Measurements from ENCODE around the gene TRIP12.
"Not testable (repeated sequence)": the region's sequence is repeated elsewhere in the genome, so short reads cannot be mapped to it uniquely, and the experiment has no call there.

TRIP12 gene

GRCh38 chr2:229920011-229920641 lies 1.7 kb downstream of the TRIP12 start:
- DNase-seq: peak in 10 of 51 donors; percentile 1 to 17 (median 4)

- DNase-seq: no peak
Measured at GRCh38 chr2:229917793-229918192, 4.0 kb downstream of the TRIP12 start.

- no peak for DNase-seq
Measured at GRCh38 chr2:229914171-229914570, 7.6 kb downstream of the TRIP12 start.

GRCh38 chr2:229910832-229911412 lies 10.9 kb downstream of the TRIP12 start:
- peak in 4 of 51 donors; percentile 2 to 7 (median 3) for DNase-seq

- DNase-seq: no peak
Measured at GRCh38 chr2:229910147-229910831, 11.5 kb downstream of the TRIP12 start.

GRCh38 chr2:229909090-229909489 lies 12.7 kb downstream of the TRIP12 start:
- DNase-seq: no peak

DNA sequence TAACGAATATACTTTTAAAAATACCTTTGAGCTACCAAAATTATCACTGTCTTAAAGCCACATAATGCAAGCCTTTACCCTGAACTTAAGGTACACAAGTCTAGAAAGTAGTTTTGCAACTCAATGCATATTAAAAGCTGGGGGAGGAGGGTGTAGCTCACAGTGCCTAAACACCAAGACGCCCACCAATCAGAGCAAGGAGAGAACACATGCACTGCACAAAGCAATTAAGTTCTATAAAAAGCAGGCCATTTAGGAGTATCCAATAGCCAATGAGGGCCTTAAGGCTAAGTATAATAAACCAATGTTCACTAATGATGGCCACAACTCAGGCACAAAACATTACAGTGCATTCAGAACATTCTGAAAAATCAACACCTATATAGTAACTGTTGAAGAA lies 16.2 kb downstream of the TRIP12 start:
- DNase-seq: no peak

DNA sequence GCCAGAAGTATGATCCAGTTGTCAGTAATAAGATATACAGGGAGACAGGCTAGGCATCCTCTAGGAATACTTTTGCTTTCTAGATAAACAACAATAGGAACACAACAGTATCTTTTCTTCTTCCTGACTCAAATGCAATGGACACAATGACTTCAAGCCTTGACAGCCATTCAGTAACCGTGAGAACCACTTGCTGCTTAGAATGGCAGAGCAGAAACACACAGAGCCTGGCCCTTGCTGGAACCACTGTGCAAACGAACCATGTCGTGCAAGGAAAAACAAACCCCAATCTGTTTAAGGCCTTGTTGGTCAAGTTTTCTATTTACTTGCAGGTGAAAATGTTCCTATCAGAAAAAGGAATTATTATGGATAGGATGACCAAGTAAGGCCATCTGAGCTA lies 18.8 kb downstream of the TRIP12 start:
- DNase-seq: no peak

DNA sequence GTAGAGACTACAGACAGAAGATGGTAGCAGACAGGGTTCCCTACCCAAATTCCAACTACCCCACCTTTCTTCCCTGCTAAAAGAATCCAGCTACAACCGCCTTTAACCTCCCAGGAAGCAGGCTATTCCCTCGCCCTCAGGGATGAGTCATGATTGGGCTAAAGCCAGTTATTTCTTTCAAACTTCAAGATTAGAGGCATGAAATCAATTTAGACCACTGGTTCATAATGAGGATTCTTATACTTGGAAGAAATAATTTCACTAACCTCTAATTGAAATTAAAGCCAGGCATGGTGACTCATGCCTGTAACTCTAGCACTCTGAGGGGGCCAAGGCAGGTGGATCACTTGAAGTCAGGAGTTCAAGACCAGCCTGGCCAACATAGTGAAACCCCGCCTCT lies 20.0 kb downstream of the TRIP12 start:
- no peak for DNase-seq

DNA sequence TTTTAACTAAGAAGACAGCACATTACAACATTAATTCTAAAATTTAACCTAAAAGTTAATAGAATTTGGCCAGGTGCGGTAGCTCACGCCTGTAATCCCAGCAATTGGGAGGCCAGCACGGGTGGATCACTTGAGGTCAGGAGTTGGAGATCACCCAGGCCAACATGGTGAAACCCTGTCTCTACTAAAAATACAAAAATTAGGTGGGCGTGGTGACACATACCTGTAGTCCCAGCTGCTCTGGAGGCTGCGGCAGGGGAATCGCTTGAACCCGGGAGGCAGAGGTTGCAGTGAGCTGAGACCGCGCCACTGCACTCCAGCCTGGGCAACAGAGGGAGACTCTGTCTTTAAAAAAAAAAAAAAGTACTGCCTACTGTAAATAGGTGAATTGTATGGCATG lies 21.3 kb downstream of the TRIP12 start:
- not testable (repeated sequence) for DNase-seq

- no peak for DNase-seq
Measured at GRCh38 chr2:229900012-229900411, 21.8 kb downstream of the TRIP12 start.

DNA sequence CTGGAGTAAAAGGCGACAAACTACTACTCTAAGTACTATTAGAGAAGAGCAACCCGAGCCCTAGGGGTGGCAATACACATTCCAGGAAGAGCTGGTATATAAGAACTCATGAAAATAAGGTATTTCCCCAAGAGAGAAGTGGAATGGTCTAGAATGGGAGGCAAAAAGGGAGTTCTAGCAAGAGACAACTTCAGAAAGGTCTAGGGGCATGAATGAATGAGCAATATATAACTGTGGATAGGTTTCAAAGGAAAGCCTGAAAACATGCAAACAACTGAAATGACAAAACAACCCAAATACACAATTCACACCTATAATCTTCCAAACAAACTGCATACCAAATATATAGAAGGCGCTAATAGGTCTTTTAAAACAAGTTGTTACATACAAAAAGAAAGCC lies 22.2 kb downstream of the TRIP12 start:
- DNase-seq: no peak

DNA sequence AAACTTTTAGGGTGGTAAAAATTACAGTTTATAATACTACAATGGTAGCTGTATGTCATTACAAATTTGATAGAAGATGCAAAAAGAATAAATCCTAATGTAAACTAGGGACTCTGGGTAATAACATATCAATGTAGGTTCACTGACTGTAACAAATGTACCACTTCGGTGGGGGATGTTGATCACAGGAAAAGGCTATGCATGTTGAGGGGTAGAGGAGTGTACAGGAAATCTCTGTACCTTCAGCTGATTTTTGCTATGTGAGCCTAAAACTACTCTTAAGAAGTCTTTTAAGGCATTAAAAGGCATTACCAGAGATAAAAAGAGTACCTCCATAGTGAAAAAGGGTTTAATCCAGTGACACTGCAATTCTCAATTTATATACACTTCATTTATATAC lies 25.0 kb downstream of the TRIP12 start:
- DNase-seq: no peak

- no peak for DNase-seq
Measured at GRCh38 chr2:229889023-229889422, 32.8 kb downstream of the TRIP12 start.

DNA sequence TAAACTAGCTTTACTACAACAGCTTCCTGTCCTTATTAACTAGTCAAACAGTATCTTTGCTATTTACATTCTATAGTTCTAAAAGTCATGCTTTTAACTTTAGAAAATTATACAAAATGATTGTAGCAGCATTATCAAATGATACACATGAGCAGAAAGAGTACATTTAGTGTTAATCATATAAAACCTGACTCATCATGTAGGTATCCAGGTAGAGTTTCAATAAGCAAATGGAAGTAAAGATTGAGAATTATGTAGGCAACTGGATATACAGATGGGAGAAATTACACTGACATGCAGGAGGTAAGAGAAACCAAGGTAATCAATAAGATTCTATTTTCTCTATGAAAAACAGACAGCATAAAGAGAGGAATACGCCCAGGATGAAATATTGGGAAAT lies 33.8 kb downstream of the TRIP12 start:
- no peak for DNase-seq

DNA sequence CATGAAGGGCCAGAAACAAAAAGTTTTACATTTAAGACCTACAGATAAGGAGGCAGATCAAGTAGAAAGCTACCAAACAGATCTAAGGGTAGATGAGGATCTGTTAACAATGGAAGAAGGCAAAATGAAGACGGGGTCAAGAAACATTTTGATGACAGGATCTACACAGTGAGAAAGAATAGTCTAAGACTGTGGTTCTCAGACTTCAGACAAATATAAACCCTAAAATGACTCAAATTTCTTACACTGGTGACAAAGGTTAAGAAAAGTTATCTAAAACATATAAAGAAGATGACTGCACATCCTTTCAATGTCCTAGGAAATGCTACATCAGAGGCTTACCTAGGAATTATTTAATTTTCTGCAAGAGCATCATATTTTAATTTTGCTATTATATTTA lies 34.4 kb downstream of the TRIP12 start:
- DNase-seq: no peak

DNA sequence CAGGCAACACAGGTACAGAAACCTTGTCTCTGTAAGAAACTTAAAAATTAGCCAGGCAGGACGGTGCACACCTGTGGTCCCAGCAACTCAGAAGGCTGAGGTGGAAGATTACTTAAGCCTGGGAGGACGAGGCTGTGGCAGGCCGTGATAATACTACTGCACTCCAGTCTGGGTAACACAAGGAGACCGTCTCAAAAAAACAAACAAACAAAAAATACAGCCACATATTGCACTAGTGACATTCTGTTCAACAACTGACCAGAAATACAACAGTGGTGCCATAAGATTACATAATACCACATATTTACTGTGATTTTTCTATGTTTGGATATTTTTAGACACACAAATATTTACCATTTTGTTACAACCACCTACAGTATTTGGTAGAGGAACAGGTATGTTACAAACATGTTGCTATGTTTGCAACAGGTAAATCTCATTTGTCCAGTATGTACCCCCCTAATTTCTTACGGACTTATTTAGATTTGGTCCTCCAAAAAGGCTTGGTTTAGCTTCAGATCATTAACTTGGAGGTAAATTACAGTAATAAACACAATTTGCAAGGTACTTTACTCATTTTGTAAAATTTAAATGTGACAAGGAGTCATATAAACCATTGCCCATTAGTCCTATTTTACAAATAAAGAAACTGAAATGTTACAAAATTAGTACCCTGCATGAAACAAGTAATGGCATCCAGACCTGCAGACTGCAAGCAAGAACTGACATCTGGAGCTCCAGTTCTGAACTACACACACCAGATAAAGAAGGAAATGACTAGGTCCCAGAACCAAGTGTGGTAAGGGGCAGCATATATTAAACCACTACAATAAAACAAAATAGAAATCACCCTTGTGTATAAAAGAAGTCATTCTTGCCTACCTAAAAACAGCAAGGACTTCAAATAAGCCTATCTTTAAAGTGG lies 36.8 kb downstream of the TRIP12 start:
- DNase-seq: no peak

GRCh38 chr2:229882583-229882982 lies 39.2 kb downstream of the TRIP12 start:
- DNase-seq: no peak

DNA sequence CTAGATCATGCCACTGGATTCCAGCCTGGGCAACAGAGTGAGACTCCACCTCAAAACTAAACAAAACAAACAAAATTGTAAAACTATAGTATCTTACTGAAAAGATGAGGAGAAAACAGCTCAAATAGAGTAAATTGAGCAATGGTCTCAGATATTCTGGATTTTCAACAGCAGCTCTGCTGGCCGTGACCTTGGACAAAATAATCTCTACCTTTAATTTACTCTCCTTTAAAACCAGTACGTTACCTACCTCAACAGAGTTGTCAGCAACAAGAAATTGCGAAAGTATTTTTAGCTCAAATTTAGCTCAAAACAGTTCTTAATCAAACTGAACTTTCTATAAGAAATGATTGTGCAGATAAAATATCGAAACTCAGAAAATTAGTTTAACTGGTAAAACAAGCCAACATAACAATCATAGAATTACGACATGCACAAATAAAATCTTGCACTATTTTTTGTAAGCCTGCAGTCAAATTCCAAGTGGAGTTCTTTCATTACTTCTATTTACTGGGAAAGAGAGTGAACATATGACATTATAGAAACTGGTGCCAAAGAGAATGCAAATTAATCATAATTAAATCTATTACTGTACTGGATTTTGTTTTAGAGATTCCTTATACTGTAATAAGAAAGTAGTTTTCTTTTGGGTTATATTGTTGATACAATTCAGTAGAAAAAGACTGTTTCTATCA lies 40.8 kb downstream of the TRIP12 start:
- DNase-seq: no peak

- no peak for DNase-seq
Measured at GRCh38 chr2:229879191-229879950, 42.4 kb downstream of the TRIP12 start.

DNA sequence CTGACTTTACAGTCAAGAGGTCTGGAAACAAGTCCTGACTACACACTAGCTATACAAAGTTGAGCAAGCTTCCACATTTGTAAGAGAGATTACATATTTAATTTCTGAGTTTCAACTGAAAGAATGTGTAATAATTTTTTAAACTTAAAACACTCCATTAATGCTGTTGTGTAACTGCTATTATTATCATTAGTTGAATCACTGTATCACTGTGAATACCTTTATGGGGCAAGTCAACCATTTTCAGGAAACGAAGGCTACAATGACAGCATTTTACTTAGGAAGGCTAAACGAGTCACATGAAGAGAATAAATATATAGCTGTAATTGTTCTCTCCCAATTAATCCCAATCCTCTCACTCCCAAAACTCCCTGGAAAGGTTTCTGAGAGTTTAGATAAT lies 46.3 kb downstream of the TRIP12 start:
- no peak for DNase-seq
